CD4-positive, alpha-beta T cell treated with Interleukin-4 for 4 hours (primary cell): ENCODE results near the gene SYK.

Experiments
- DNase-seq: peaks from one replicate; pipeline ENCODE4 v3.0.0-alpha.2; 2020

SYK gene

GRCh38 chr9:90909225-90909624, 107.6 kb downstream of the SYK start:
- DNase-seq: no peak

- DNase-seq: no peak
Observed at GRCh38 chr9:90909747-90910283, 108.2 kb downstream of the SYK start.

GRCh38 chr9:90914196-90914595, 112.6 kb downstream of the SYK start:
- DNase-seq: no peak

- DNase-seq: peak; percentile 63
Observed at GRCh38 chr9:90914868-90915483, 113.4 kb downstream of the SYK start.

GRCh38 chr9:90915693-90916092, 114.1 kb downstream of the SYK start:
- DNase-seq: no peak

- no peak for DNase-seq
Observed at GRCh38 chr9:90916147-90916734, 114.6 kb downstream of the SYK start.

GRCh38 chr9:90919883-90920282, 118.3 kb downstream of the SYK start:
- DNase-seq: no peak

- DNase-seq: no peak
Observed at GRCh38 chr9:90921104-90921503, 119.5 kb downstream of the SYK start.

GRCh38 chr9:90921969-90922368, 120.3 kb downstream of the SYK start:
- DNase-seq: no peak

GRCh38 chr9:90925581-90926257, 124.1 kb downstream of the SYK start:
- no peak for DNase-seq

- no peak for DNase-seq
Observed at GRCh38 chr9:90926936-90927335, 125.3 kb downstream of the SYK start.

- no peak for DNase-seq
Observed at GRCh38 chr9:90927496-90927895, 125.9 kb downstream of the SYK start.

GRCh38 chr9:90929626-90930025, 128.0 kb downstream of the SYK start:
- no peak for DNase-seq

GRCh38 chr9:90933468-90933867, 131.8 kb downstream of the SYK start:
- no peak for DNase-seq

GRCh38 chr9:90939351-90939750, 137.7 kb downstream of the SYK start:
- DNase-seq: no peak

- no peak for DNase-seq
Observed at GRCh38 chr9:90940280-90940679, 138.7 kb downstream of the SYK start.

- DNase-seq: no peak
Observed at GRCh38 chr9:90941661-90942060, 140.0 kb downstream of the SYK start.

- no peak for DNase-seq
Observed at GRCh38 chr9:90942555-90942954, 140.9 kb downstream of the SYK start.

GRCh38 chr9:90943341-90943740, 141.7 kb downstream of the SYK start:
- DNase-seq: no peak

- no peak for DNase-seq
Observed at GRCh38 chr9:90945336-90945735, 143.7 kb downstream of the SYK start.

- no peak for DNase-seq
Observed at GRCh38 chr9:90946982-90947381, 145.4 kb downstream of the SYK start.
